HG03108 (cell line): ENCODE measurements around the gene STBD1.
"Not testable (repeated sequence)": the region's sequence is repeated elsewhere in the genome, so short reads cannot be mapped to it uniquely, and the experiment has no call there.

Experiments used
- ATAC-seq: cut with Tn5 transposase; IDR thresholded peaks from one replicate; pipeline ENCODE4 v1.9.1; 2021; ENCODE audit warnings: moderate library complexity; ENCODE audit not compliant: unreplicated experiment

The STBD1 gene

GRCh38 chr4:76305971-76306881, at the start of gene STBD1:
Gene STBD1, plus strand, starts transcription at chr4:76306733. Its CDS starts 37 bp downstream, at chr4:76306770.
- no peak for ATAC-seq

DNA sequence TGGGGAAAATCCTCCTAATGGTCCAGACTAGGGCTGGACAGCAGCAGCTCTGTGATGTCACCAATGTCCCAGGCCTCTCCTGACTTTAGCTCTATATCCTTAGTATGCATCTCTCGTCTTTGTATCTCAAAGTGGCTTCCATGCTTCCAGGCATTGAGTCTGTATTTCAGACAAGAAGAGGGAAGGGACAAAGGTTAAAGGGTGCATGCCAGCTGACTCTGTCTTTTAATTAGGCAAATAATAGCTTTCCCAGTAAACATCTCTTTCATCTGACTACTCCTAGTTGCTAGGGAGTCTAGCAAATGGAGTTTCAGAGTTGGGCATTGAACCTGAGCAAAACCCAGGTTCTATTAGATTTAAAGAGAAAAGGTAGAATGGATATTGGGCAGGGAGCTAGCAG, 49.6 kb upstream of the STBD1 start:
- no peak for ATAC-seq

- ATAC-seq, result no peak
These were observed 48.7 kb upstream of the STBD1 start for GRCh38 chr4:76257824-76258223.

DNA sequence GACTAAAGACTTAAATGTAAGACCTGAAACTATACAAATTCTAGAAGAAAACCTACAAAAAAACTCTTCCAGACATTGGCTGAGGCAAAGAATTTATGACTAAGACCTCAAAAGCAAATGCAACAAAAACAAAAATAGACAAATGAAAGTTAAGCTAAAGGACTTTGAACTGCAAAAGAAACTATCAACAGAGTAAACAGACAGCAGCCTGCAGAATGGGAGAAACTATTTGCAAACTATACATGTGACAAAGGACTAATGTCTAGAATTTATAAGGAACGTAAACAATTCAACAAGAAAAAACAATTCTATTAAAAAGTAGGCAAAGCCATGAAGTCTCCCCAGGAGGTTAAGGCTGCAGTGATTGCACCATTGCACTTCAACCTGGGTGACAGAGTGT, 46.0 kb upstream of the STBD1 start:
- ATAC-seq, result no peak

DNA sequence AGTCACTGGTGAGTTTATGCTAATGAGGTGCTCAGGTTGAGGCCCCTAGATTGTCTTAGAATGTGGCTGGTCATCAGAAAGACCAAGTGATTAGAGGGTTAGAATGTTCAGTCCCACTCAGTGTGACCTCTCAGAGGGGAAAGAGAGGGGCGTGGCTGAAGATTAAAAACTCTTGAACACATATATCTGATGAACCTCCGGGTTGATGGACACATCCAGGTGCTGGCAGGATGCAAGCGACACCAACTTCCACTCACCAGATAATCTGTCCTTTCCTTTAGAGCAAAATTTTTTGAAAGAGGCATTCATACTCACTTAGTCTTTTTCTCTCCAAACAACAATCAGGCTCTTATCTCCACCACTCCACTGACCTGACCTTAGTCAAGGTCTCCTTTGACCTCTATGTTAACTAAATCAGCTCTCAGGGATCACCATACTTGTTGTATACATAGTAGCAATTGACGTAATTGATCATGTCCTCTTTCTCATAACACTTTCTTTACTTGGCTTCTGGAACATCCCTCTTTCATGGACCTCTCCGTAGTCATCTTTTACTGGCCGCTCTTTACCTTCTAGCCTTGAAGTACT, 40.8 kb upstream of the STBD1 start:
- no peak for ATAC-seq

GRCh38 chr4:76266627-76267026, 39.9 kb upstream of the STBD1 start:
- ATAC-seq, result no peak

DNA sequence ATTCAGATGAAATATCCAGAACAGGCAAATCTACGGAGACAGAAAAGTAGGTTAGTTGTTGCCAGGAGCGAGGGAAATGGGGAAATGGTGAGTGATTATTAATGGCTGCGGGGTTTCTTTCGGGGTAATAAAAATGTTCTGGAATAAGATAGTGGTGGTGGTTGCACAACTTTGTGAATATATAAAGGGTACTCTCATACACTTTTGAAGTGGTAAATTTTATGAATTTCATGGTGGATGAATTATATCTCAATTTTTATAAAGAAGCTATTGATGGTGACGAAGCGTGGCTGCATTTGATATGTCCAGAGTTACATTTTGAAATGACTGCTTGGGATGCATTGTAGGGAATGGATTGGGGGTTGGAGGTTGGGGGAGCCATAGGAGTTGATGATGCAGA, 38.7 kb upstream of the STBD1 start:
- ATAC-seq, result no peak

- ATAC-seq, result no peak
These were observed 36.0 kb upstream of the STBD1 start for GRCh38 chr4:76270244-76271175.

DNA sequence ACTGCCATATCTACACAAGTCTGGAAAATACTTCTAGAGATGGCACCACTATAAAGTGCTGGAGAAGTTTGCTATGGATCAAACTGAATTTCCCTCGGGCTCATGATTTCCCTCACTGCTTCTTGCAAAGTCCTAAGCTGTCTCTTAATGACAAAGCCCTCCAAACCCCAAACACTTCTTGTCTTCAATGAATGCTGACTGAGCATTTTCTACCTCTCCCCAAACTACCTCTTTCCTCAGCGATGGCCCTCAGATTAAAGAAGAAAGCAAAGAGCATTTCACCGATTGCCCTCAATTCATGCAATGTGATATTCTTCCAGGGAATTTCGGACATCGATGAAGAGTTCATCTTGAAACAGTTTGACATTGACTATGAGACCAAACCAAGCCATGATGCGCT, 35.3 kb upstream of the STBD1 start:
- ATAC-seq, result no peak

DNA sequence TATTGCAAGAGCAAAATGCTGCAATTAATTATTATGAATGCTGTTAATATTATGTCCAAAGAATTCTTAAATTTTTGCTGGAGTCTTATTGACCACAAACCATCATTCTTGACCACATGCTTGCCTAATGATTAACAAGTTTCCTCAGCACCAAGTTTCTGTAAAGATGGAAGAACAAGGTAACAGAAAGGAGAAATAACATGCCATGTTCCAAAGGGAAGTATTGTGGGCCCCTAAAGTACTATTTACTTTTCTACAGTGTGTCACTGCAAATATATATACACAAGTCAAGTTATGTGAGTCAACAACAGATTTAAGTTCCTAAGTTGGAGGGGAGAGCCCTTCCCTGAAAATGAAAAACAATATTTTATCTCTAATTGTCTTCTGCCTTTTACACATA, 34.5 kb upstream of the STBD1 start:
- ATAC-seq, result no peak

DNA sequence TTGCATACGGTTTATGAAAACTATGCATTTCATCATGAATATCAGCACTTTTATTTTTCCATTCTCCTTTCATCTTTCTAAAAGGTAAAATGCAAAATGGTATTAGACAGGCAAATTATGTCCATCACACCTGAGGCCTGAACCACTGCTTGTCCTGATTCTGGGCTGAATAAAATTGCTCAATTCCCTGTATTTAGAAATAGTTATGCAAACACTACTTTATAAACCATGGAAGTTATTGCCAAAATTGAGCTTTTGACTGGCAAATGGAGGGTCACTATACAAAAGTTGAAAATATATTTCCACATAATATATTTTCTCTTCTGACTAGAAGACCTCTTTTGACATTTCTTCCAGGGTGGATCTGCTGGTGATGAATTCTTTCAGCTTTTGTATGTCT, 34.0 kb upstream of the STBD1 start:
- no peak for ATAC-seq

DNA sequence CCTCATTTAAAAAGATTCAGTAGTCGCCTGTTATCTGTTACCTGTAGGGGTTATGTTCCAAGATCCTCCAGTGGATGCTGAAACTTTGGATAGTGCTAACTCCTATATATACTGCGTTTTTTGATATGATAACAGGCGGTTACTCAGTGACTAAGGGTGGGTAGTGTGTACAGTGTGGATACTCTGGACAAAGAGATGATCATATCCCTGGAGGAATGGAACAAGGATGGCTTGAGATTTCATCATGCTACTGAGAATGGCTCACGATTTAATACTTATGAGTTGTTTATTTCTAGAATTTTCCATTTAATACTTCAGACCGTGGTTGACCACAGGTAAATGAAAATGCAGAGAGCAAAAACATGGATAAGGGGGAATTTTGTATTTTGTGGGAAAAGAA, 33.5 kb upstream of the STBD1 start:
- no peak for ATAC-seq

DNA sequence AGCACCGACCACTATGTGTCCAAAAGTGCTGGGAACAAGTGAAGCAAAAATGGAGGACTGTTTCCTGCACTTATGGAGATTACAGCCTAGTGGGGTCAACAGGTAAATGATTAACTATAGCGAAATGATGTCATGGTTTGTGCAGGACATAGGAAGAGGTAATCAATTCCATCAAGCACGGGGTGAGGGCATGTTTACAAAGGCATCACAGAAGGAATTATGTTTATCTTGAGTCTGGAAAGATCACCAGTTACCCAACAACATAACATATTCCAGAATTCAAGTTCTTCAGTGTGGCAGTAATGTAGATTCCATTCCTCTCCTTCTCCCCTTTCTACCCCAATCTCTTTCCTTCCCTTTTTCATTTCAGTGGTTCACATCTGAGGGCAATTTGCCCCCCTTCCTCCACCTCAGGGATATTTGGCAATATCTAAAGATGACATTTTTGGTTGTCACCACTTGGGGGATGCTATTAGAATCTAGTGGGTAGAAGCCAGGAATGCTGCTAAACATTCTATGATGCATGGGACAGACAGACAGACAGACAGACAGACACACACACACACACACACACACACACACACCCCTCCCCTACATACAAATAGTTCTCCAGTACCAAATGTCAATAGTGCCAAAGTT, 30.9 kb upstream of the STBD1 start:
- ATAC-seq, result no peak

DNA sequence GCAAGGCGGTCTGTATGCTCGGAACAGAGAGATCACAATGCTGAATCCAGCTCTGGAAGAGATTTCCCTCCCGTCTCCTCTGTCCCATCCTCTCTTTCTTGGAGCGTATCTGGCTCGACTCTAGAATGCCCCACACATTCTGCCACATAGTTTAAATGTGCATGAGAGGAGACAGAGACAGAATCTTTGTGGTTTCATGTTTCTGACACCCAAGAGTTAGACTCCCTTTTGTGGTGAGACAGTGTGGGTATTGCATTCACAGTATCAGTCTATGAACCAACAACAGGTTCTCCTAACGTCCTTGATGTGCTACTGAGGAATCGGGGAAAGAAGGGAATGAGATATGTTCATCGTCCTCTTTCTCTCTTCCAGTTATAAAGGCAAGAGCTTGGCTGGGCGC, 29.7 kb upstream of the STBD1 start:
- no peak for ATAC-seq

DNA sequence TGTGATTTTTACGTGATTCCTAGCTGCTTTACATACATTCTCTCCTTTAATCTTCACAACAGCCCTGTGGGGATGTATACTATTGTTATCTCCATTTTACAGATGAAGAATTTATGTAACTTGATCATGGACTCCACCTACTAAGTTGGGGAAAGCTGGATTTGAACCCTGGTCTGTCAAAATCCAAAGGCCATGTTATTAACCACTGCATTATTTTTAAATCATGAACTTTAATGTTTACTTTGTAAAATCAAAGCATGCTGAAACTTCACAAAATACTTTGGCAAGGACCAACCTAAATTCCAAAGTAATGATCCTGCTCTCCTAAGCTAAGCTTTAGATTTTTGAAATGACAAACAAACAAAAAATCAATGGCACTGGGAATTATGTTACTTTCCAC, 28.9 kb upstream of the STBD1 start:
- no peak for ATAC-seq

- no peak for ATAC-seq
These were observed 27.9 kb upstream of the STBD1 start for GRCh38 chr4:76278583-76278982.

DNA sequence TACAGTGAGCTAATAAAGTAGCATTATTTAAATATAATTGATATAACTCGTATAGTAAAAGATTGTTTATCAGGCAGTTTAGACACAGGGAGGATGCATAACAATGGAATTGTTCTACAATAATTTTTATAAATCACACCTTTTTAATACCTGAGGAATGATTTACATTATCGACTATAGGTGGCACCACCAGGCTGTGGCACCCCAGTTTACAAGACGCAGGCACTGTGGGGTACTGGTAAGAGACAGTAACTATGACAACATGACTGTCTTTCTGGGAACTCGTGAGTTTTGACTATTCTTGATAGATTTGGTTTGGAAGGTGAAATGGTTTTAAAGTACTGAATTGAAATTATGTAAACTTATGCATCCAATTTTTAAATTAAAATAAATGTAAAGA, 27.1 kb upstream of the STBD1 start:
- ATAC-seq, result no peak

DNA sequence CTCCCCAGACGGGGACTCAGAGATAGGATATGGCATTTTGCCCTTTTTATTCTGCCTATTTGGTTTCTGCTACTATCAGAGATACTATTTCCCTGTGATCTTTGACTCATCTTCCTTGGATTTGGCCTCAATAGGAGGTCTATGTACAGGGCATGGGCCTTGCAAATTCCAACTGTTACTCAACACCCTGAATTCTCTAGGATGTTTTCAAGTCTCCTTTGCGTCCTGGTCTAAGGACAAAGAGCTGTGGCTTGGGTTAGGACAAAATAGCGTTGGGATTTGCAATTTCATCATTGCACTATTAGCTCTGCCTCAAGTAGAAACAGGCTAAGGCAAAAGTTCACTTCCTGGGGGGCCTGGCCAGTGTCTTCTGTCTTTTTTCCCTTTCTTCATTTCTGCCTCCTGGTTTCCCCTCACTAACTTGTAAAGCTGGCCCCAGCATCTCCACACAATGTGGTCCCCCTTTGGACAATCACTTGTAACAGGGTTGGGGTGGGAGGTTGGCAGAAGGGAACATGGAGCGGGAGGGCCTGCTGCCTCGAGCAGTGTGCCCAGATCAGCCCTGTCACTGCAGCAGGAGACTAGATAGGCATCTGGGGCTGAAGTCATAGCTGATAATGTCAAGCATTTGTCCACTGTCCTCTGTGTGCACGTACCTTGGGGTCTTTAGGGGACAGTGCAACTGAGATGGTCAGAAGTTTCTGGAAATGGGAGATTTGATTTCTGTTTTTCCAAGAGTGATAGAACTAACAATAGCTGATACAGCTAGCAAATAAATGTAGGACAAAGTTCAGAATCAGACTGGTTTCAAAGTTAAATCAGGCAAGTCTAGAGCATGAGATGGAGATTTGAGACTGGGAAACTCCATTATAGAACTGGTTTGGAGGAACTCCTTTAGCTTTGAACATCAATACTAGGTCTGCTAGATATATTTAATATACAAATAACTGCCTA, 25.8 kb upstream of the STBD1 start:
- ATAC-seq, result no peak

GRCh38 chr4:76281594-76281993, 24.9 kb upstream of the STBD1 start:
- ATAC-seq, result not testable (repeated sequence)
